Gastroesophageal sphincter (tissue), 4 donors: ENCODE data around the gene ATP5F1A. TPM values are rescaled to one million over a fixed set of nuclear protein-coding genes. Genes with fewer than 3 reads are reported as not detected.

Source experiments
- ATAC-seq: fragments of 150-250 bp; one replicate; pipeline ENCODE4 v1.9.1; 2016; ENCODE audit warnings: mild to moderate bottlenecking, moderate library complexity
- H3K27ac ChIP-seq, 4 donors: fragments of 200-600 bp; sonication (generic) in 3 of 4; 1 replicate in 3 of 4; 2 replicates in 1 of 4; pipeline ENCODE4 v1.5.1; 2016 to 2019
- H3K27me3 ChIP-seq: fragments of 200-600 bp; sonication (generic); one replicate; pipeline ENCODE4 v1.5.1; 2019
- H3K36me3 ChIP-seq, 2 donors: fragments of 200-600 bp; sonication (generic); one replicate each; pipeline ENCODE4 v1.5.1; 2019; ENCODE audit warnings: control low read depth in 1 of 2
- H3K4me1 ChIP-seq, 3 donors: fragments of 200-600 bp; sonication (generic); 1 replicate in 2 of 3; 2 replicates in 1 of 3; pipeline ENCODE4 v1.5.1; 2016 to 2019; ENCODE audit warnings: control low read depth in 2 of 3
- H3K4me3 ChIP-seq, 2 donors: fragments of 200-600 bp; sonication (generic); one replicate each; pipeline ENCODE4 v1.5.1; 2019; ENCODE audit warnings: mild to moderate bottlenecking in 1 of 2, moderate library complexity in 1 of 2
- H3K9me3 ChIP-seq, 3 donors: fragments of 200-600 bp; sonication (generic); one replicate each; pipeline ENCODE4 v1.5.1; 2017 to 2019; ENCODE audit warnings: control low read depth in 2 of 3
- CTCF ChIP-seq, 4 experiments: fragments of 200-600 bp in 2 of 4; fragments of 450-650 bp in 2 of 4; sonication (generic) in 1 of 4; IDR thresholded peaks; one replicate each; pipeline ENCODE4 v1.5.1; 2017 to 2019; ENCODE audit warnings: antibody characterized with exemption in 4 of 4, mild to moderate bottlenecking in 2 of 4, moderate library complexity in 2 of 4
- EP300 ChIP-seq: sonication (generic); formaldehyde crosslinking; IDR thresholded peaks from one replicate; pipeline ENCODE4 v1.6.1; 2017; ENCODE audit warnings: antibody characterized with exemption, mild to moderate bottlenecking
- POLR2A ChIP-seq, 2 donors: fragments of 450-650 bp; IDR thresholded peaks; one replicate each; pipeline ENCODE4 v1.6.1; 2017; ENCODE audit warnings: antibody characterized with exemption in 2 of 2, mild to moderate bottlenecking in 2 of 2, moderate library complexity in 1 of 2
- POLR2AphosphoS5 ChIP-seq: sonication (generic); formaldehyde crosslinking; IDR thresholded peaks from one replicate; pipeline ENCODE4 v1.6.1; 2017; ENCODE audit warnings: antibody characterized with exemption
- WGBS, 2 donors: methylation state at CpG; one replicate each; pipeline ENCODE4 v1.1.5; 2018; ENCODE audit warnings: low coverage in 1 of 2; 5-methylcytosine and 5-hydroxymethylcytosine counted together
- total RNA-seq, 4 donors: library from RNA; depleted of rRNA; stranded (reverse); fragments of >200 nt; gene quantifications; one replicate each; pipeline ENCODE4 v1.1.0, GENCODE V29; 2016

Gene ATP5F1A
- total RNA-seq, 4 donors from 2014 or later: 461 to 688 (median 605) TPM

- WGBS, 2 donors: 75 to 90% methylated on average over 2 of the region's 3 CpGs
- H3K4me1 ChIP-seq: no peaks in the 10 kb centered on the region
- no peak overlapping the region for H3K27ac ChIP-seq
- H3K9me3 ChIP-seq: no peaks in the 10 kb centered on the region
- no peaks in the 10 kb centered on the region for H3K27me3 ChIP-seq
- no peak overlapping the region for H3K4me3 ChIP-seq
- ATAC-seq: no peak
- H3K36me3 ChIP-seq: no peaks in the 10 kb centered on the region
- TF ChIP-seq POLR2AphosphoS5: no peak
- no peak for TF ChIP-seq CTCF (IDR thresholded peaks at IDR 0.05)
- no peak for TF ChIP-seq EP300
- TF ChIP-seq POLR2A (IDR thresholded peaks at IDR 0.05): no peak
These were observed 37.7 kb downstream of the ATP5F1A start for GRCh38 chr18:46060359-46060841.

- Histone ChIP-seq H3K36me3 (no peaks in the 10 kb centered on the region), H3K4me3 (no peak overlapping the region), H3K9me3 (no peaks in the 10 kb centered on the region), H3K4me1 (no peaks in the 10 kb centered on the region), H3K27ac (no peak overlapping the region), H3K27me3 (no peaks in the 10 kb centered on the region)
- TF ChIP-seq CTCF (IDR thresholded peaks at IDR 0.05) (no peak), POLR2AphosphoS5 (no peak), POLR2A (IDR thresholded peaks at IDR 0.05) (no peak), EP300 (no peak)
- 25 to 69% methylated on average over 2 to 3 of the region's 4 CpGs for WGBS, 2 donors
- no peak for ATAC-seq
These were observed 42.3 kb downstream of the ATP5F1A start for GRCh38 chr18:46055838-46056230.

GRCh38 chr18:46054956-46055837, 42.9 kb downstream of the ATP5F1A start:
- no peak for TF ChIP-seq EP300
- TF ChIP-seq POLR2A (IDR thresholded peaks at IDR 0.05): no peak
- TF ChIP-seq CTCF (IDR thresholded peaks at IDR 0.05): no peak
- no peak for TF ChIP-seq POLR2AphosphoS5
- Histone ChIP-seq H3K27me3 (no peaks in the 10 kb centered on the region), H3K4me1 (no peaks in the 10 kb centered on the region), H3K27ac (no peak overlapping the region), H3K9me3 (no peaks in the 10 kb centered on the region), H3K4me3 (no peak overlapping the region), H3K36me3 (no peaks in the 10 kb centered on the region)
- ATAC-seq: no peak
- WGBS, 2 donors: 75 to 79% methylated on average over 6 of the region's 6 CpGs

GRCh38 chr18:46053368-46054095, 44.6 kb downstream of the ATP5F1A start:
- H3K9me3 ChIP-seq: no peaks in the 10 kb centered on the region
- TF ChIP-seq POLR2AphosphoS5 (no peak), POLR2A (IDR thresholded peaks at IDR 0.05) (no peak), EP300 (no peak), CTCF (IDR thresholded peaks at IDR 0.05) (no peak)
- H3K27ac ChIP-seq: no peak overlapping the region
- ATAC-seq: no peak
- no peaks in the 10 kb centered on the region for H3K4me1 ChIP-seq
- H3K4me3 ChIP-seq: no peak overlapping the region
- no peaks in the 10 kb centered on the region for H3K27me3 ChIP-seq
- no peaks in the 10 kb centered on the region for H3K36me3 ChIP-seq
- 81 to 84% methylated on average over 6 of the region's 6 CpGs for WGBS, 2 donors
